Measurements from ENCODE around the gene ITGA4.

- TF ChIP-seq CTCF (IDR thresholded peaks at IDR 0.05) = no peak
- no peak for TF ChIP-seq POLR2A (IDR thresholded peaks at IDR 0.05)
- no peak for TF ChIP-seq POLR2AphosphoS5 (IDR thresholded peaks at IDR 0.05)
These were observed 7.8 kb downstream of the ITGA4 start for GRCh38 chr2:181464966-181465365.

Measured in breast epithelium (tissue), 3 donors.